BE2C (cell line): ENCODE data around the gene PIF1.

Source experiments
- DNase-seq: peaks from one replicate; pipeline ENCODE4 v3.0.0-alpha.2; 2020
- H3K27me3 ChIP-seq: fragments of 250-450 bp; sonication (Bioruptor Pico); 2 replicates; pipeline ENCODE4 v1.5.1; 2020; ENCODE audit warnings: mild to moderate bottlenecking
- H3K36me3 ChIP-seq: fragments of 250-450 bp; sonication (Bioruptor Pico); 2 replicates; pipeline ENCODE4 v1.5.1; 2020; ENCODE audit warnings: mild to moderate bottlenecking
- H3K4me1 ChIP-seq: fragments of 250-450 bp; sonication (Bioruptor Pico); 2 replicates; pipeline ENCODE4 v1.5.1; 2020
- H3K4me3 ChIP-seq: 2 replicates; pipeline ENCODE4 v1.5.1; 2011; ENCODE audit warnings: low read depth, low read length
- H3K9me3 ChIP-seq: fragments of 250-450 bp; sonication (Bioruptor Pico); 2 replicates; pipeline ENCODE4 v1.5.1; 2020
- TF ChIP-seq, protein P1 (sequence below): IDR thresholded peaks from 2 replicates; pipeline ENCODE4 v1.5.1; 2012; ENCODE audit warnings: mild to moderate bottlenecking, low read depth, low read length

Gene PIF1

DNA sequence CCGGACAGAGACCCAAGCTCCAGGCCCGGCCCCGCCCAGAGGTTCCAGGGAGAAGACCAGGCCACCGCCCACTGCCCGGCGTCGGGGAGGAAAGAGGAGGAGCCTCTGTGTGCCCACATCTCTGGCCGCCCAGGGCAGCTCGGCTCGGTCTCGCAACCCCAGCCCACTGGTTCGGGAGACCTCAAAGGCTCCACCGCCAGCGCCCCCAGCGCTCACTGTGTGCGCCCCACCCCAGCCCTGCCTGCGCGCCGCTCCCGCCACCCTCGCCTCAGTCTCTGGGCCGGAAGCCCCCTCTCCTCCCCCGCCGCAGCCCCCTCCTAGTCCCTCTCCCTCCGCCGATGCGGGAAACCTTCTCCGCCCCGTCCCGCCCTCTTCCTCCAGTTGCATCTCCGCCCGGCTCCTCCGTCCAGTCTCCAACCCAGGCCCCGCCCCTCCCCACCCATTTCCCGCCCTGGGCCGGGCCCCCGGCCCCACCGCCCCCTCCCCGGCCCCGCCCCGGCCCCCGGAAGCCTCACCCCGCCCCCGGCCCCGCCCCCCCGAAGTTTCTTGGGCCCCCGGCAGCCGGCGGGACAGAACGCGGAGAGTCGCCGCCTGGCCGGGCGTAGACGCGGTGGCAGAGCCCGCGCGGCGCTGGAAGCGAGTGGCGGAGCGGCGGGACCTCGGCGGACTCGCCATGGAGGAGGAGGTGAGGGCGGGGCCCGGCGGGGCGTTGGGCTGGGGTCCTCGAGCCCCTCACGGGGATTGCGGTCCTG lies 16.1 kb upstream of the PIF1 start, which contains the start of gene PLEKHO2:
TSS of gene PLEKHO2 (plus strand) at position 572 of the 752 bp plus-strand sequence. CDS start at position 674, 102 bp downstream.
- Histone ChIP-seq H3K27me3 (no peaks in the 10 kb centered on the region), H3K4me1 (peaks cover 10% of the 10 kb centered on the region), H3K4me3 (peak within 1 kb of the TSS; percentile 90), H3K36me3 (no peaks in the 10 kb centered on the region), H3K9me3 (no peaks in the 10 kb centered on the region)
- DNase-seq, result peak; percentile 97
- TF ChIP-seq, protein P1, sequence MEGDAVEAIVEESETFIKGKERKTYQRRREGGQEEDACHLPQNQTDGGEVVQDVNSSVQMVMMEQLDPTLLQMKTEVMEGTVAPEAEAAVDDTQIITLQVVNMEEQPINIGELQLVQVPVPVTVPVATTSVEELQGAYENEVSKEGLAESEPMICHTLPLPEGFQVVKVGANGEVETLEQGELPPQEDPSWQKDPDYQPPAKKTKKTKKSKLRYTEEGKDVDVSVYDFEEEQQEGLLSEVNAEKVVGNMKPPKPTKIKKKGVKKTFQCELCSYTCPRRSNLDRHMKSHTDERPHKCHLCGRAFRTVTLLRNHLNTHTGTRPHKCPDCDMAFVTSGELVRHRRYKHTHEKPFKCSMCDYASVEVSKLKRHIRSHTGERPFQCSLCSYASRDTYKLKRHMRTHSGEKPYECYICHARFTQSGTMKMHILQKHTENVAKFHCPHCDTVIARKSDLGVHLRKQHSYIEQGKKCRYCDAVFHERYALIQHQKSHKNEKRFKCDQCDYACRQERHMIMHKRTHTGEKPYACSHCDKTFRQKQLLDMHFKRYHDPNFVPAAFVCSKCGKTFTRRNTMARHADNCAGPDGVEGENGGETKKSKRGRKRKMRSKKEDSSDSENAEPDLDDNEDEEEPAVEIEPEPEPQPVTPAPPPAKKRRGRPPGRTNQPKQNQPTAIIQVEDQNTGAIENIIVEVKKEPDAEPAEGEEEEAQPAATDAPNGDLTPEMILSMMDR, result peak; percentile 14; the same call in 1 of the 2 replicates

- DNase-seq, result no peak
- TF ChIP-seq, protein P1, result no peak
- no peaks in the 10 kb centered on the region for H3K36me3 ChIP-seq
- no peaks in the 10 kb centered on the region for H3K9me3 ChIP-seq
- peaks cover 10% of the 10 kb centered on the region for H3K4me1 ChIP-seq
- H3K4me3 ChIP-seq, result peak overlapping the region; percentile 90
- H3K27me3 ChIP-seq, result no peaks in the 10 kb centered on the region
Measured at GRCh38 chr15:64841060-64841343, 15.6 kb upstream of the PIF1 start.

DNA sequence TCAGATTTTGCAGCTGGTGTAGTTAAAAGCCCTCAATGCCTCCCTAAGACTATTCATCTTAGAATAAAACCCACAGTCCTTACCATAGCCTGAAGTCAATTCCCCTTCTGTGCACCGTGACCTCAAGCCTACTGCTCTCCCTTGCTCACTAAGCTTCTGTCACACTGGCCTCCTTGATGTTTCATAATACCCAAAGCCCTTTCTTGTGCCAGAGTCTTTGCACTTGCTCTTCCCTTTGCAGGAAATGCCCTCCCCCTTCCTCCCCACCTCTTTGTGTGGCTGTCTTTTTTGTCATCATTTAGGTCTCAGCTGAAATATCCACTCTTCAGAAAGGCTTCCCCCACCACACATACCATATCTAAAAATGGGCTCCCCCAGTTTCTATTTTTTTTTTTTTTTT lies 12.1 kb upstream of the PIF1 start:
- Histone ChIP-seq H3K9me3 (no peaks in the 10 kb centered on the region), H3K4me3 (no peak overlapping the region), H3K36me3 (no peaks in the 10 kb centered on the region), H3K27me3 (no peaks in the 10 kb centered on the region), H3K4me1 (no peaks in the 10 kb centered on the region)
- TF ChIP-seq, protein P1, result no peak
- DNase-seq, result no peak

GRCh38 chr15:64836023-64836536 lies 10.6 kb upstream of the PIF1 start:
- Histone ChIP-seq H3K4me1 (no peaks in the 10 kb centered on the region), H3K9me3 (no peaks in the 10 kb centered on the region), H3K36me3 (no peaks in the 10 kb centered on the region), H3K4me3 (no peak overlapping the region), H3K27me3 (no peaks in the 10 kb centered on the region)
- DNase-seq, result no peak
- TF ChIP-seq, protein P1, result no peak

- no peaks in the 10 kb centered on the region for H3K27me3 ChIP-seq
- no peaks in the 10 kb centered on the region for H3K36me3 ChIP-seq
- H3K4me1 ChIP-seq, result no peaks in the 10 kb centered on the region
Measured at GRCh38 chr15:64833690-64834089, 8.2 kb upstream of the PIF1 start.

DNA sequence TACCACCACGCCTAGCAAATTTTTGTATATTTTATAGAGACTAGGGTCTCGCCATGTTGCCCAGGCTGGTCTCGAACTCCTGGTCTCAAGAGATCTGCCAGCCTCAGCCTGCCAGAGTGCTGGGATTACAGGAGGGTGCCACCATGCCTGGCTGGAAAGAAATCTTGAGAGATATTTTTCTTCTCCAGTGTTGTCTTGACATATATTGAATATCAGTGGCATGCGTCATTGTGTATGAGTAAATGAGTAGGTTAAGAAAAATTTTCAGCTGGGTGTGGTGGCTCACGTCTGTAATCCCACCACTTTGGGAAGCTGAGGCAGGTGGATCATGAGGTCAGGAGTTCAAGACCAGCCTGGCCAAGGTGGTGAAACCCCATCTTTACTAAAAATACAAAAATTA lies 3.5 kb upstream of the PIF1 start:
- no peak for DNase-seq
- Histone ChIP-seq H3K4me3 (no peak overlapping the region), H3K9me3 (no peaks in the 10 kb centered on the region), H3K36me3 (peaks cover 3% of the 10 kb centered on the region; the same call in 1 of the 2 replicates), H3K4me1 (no peaks in the 10 kb centered on the region), H3K27me3 (no peaks in the 10 kb centered on the region)
- TF ChIP-seq, protein P1, result no peak

More at GRCh38 chr15:64833690-64834089, 8.2 kb upstream of the PIF1 start:
- DNase-seq, result no peak
- no peaks in the 10 kb centered on the region for H3K9me3 ChIP-seq
- TF ChIP-seq, protein P1, result no peak
- H3K4me3 ChIP-seq, result no peak overlapping the region
